GM12878 (cell line): ENCODE measurements around the gene C5orf15.

Experiments
- CBX5 ChIP-seq: sonication (generic); IDR thresholded peaks from 2 replicates; pipeline ENCODE4 v1.6.1; 2016; ENCODE audit warnings: low read depth, moderate library complexity, mild to moderate bottlenecking, inconsistent platforms
- EZH2 ChIP-seq: IDR thresholded peaks from 2 replicates; pipeline ENCODE4 v1.6.1; 2012; ENCODE audit warnings: low read depth, mild to moderate bottlenecking, control low read depth, inconsistent platforms, low read length, borderline replicate concordance; ENCODE audit not compliant: control insufficient read depth
- HDAC6 ChIP-seq: fragments of 200-600 bp; sonication (generic); IDR thresholded peaks from one replicate; pipeline ENCODE4 v1.8.0; 2017; ENCODE audit warnings: antibody characterized with exemption; ENCODE audit not compliant: unreplicated experiment
- JUND ChIP-seq: IDR thresholded peaks from 2 replicates; pipeline ENCODE4 v1.6.1; 2012; ENCODE audit warnings: low read depth, mild to moderate bottlenecking, low read length, improper control_type of control experiment, moderate library complexity
- NR2F1 ChIP-seq: fragments of 450-650 bp; conservative IDR thresholded peaks from 2 replicates; pipeline ENCODE4 v1.6.1; 2017; ENCODE audit warnings: mild to moderate bottlenecking
- POLR2AphosphoS5 ChIP-seq: IDR thresholded peaks from 2 replicates; pipeline ENCODE4 v1.6.1; 2011; ENCODE audit warnings: mild to moderate bottlenecking, low read length, inconsistent platforms
- POU2F2 ChIP-seq: IDR thresholded peaks from 3 replicates; pipeline ENCODE4 v1.6.1; 2011; ENCODE audit warnings: low read depth, mild to moderate bottlenecking, low read length, borderline replicate concordance
- RCOR1 ChIP-seq: conservative IDR thresholded peaks from 2 replicates; pipeline ENCODE4 v1.6.1; 2012; ENCODE audit warnings: low read depth, low read length, improper control_type of control experiment
- TAF1 ChIP-seq: IDR thresholded peaks from 2 replicates; pipeline ENCODE4 v1.6.1; 2011; ENCODE audit warnings: mild to moderate bottlenecking, low read depth, low read length, borderline replicate concordance
- TCF3 ChIP-seq: IDR thresholded peaks from 2 replicates; pipeline ENCODE4 v1.6.1; 2012; ENCODE audit warnings: low read depth, mild to moderate bottlenecking, low read length, borderline replicate concordance; ENCODE audit not compliant: insufficient read depth
- ZBED1 ChIP-seq: IDR thresholded peaks from 2 replicates; pipeline ENCODE4 v1.6.1; 2016; ENCODE audit warnings: borderline replicate concordance
- ZNF24 ChIP-seq: fragments of 450-650 bp; IDR thresholded peaks from 2 replicates; pipeline ENCODE4 v1.6.1; 2017; ENCODE audit warnings: antibody characterized with exemption, mild to moderate bottlenecking
- TF ChIP-seq, protein P1 (sequence below), 3 experiments: IDR thresholded peaks in 2 of 3; conservative IDR thresholded peaks in 1 of 3; 2 replicates each; pipeline ENCODE4 v1.5.1; 2011; ENCODE audit warnings: low read depth in 3 of 3, low read length in 3 of 3, mild to moderate bottlenecking in 3 of 3, control low read depth in 2 of 3, moderate library complexity in 2 of 3, inconsistent platforms in 1 of 3, mixed read lengths in 1 of 3; ENCODE audit not compliant: control insufficient read depth in 2 of 3, insufficient read depth in 1 of 3; ENCODE audit errors: extremely low read depth in 1 of 3

DNA sequence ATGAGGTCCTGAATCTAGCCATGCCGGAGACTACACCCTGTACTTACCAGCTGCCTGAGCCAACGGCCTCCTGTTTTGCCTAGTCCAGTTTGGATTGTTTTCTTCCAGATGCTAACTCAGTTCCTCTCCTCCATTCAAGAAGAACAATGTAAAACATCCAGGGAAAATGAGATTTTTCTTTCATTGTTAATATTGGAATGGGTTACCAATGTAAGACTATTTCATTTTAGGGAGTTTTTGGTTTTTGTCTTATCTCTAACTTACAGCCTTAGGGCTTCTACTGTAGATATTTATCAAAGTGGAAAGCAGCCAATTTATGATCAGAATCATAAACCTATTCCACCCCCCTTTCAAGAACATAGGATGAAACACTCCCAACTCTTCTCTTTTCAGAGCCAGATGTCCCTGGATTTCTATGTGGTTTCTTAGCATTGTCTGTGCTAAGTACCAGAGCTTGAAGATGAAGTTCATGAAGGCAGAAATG, 39.9 kb upstream of the C5orf15 start:
- TF ChIP-seq NR2F1: no peak
- TF ChIP-seq, protein P1, sequence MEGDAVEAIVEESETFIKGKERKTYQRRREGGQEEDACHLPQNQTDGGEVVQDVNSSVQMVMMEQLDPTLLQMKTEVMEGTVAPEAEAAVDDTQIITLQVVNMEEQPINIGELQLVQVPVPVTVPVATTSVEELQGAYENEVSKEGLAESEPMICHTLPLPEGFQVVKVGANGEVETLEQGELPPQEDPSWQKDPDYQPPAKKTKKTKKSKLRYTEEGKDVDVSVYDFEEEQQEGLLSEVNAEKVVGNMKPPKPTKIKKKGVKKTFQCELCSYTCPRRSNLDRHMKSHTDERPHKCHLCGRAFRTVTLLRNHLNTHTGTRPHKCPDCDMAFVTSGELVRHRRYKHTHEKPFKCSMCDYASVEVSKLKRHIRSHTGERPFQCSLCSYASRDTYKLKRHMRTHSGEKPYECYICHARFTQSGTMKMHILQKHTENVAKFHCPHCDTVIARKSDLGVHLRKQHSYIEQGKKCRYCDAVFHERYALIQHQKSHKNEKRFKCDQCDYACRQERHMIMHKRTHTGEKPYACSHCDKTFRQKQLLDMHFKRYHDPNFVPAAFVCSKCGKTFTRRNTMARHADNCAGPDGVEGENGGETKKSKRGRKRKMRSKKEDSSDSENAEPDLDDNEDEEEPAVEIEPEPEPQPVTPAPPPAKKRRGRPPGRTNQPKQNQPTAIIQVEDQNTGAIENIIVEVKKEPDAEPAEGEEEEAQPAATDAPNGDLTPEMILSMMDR (IDR thresholded peaks at IDR 0.05 in 2 of 3, conservative IDR thresholded peaks at IDR 0.05 in 1 of 3; ENCODE audit: control insufficient read depth in 2 of 3, extremely low read depth in 1 of 3, insufficient read depth in 1 of 3, low read depth in 3 of 3, low read length in 3 of 3): no peak
- TF ChIP-seq HDAC6: no peak
- TF ChIP-seq TAF1: no peak
- TF ChIP-seq POU2F2: no peak
- TF ChIP-seq RCOR1: no peak
- no peak for TF ChIP-seq JUND
- TF ChIP-seq EZH2: no peak
- no peak for TF ChIP-seq ZNF24
- TF ChIP-seq CBX5: no peak
- no peak for TF ChIP-seq TCF3
- TF ChIP-seq ZBED1: no peak
- no peak for TF ChIP-seq POLR2AphosphoS5
